Fibroblast of skin of right quadriceps (primary cell): ENCODE results near the gene WNT7A.
"Not testable (repeated sequence)": the region's sequence is repeated elsewhere in the genome, so short reads cannot be mapped to it uniquely, and the experiment has no call there.

Source experiments
- DNase-seq: peaks from one replicate; pipeline ENCODE4 v3.0.0-alpha.2; 2013

The WNT7A gene

DNA sequence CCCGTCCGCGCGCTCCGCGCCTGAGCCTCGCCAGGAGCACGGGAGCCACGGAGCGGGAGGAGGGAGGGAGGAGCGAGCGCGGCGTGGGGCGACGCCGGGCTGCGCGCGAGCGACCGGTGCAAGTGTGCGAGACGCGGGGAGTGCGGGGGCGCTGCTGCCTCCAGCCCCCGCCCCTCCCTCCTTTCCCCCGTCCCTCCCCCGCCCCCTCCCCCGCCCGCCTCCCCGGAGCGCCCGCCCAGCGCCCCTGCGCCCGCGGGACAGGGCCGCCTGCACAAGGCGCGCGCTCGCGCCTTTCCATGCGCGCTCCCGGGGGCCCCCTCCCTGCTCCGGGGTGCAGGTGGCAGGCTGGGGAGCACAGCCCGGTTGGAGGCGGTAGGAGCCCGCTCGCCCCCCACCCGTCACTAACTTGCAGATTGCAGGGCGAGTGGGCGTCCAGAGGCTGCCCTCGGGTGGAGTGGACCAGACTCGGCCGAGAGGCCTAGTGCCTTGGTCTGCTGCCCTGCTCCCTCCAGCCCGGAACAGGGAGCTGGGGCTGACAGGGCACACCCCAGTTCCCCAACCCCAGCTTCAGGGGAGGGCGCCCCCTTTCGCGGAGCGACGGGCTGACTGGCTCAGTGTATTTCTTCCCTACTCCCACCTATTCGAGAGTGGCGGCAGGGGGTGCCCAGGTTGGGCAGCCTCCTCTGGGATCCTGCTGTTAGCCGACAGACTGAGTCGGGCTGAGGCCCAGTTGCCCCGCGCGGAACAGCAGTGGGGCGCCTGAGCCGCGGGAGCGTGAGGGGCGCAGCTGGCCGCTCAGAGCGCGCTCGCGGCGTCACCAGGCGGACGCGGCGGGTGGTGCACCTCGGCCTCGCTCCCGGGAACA is at the start of gene WNT7A:
Gene WNT7A, minus strand, starts transcription at position 126 of the 865 bp plus-strand sequence. CDS start 255 bp downstream, outside the sequence.
- DNase-seq = no peak

DNA sequence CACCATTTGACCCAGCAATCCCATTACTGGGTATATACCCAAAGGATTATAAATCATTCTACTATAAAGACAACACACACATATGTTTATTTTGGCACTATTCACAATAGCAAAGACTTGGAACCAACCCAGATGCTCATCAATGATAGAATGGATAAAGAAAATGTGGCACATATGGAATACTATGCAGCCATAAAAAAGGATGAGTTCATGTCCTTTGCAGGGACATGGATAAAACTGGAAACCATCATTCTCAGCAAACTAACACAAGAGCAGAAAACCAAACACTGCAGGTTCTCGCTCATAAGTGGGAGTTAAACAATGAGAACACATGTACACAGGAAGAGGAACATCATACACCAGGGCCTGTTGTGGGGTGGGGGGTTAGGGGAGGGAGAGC is 48.9 kb upstream of the WNT7A start:
- not testable (repeated sequence) for DNase-seq

DNA sequence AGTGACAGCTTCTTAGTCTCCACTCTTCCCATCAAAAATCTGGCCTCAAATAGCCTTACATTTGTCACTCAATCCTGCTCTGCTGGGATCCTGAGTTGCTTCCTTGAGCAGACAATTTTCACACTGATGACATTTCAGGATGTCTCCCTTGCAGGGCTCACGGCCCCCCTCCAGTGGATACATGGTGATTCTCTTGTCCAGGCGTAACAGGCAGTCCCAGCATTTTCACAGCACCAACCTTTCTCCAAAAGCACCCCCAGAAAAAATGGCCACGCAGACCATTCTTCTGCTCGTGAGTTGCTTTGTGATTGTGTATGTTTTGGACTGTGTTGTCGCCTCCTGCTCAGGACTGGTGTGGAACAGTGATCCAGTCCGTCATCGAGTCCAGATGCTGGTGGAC is 47.4 kb upstream of the WNT7A start:
- DNase-seq = no peak

DNA sequence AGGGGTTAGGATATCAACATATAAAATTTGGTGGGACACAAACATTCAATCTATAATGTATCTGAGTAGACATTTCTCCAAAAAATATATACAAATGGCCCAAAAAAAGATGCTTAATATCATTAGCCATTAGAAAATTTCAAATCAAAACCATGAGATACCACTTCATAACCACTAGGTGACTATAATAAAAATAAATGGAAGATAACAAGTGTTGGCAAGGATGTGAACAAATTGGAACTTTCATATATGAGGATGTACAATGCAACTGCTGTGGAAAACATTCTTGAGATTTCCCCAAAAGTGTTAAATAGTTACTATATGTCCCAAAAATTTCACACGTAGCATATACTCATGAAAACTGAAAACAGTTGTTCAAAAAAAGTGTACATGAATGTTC is 36.5 kb upstream of the WNT7A start:
- DNase-seq = no peak

DNA sequence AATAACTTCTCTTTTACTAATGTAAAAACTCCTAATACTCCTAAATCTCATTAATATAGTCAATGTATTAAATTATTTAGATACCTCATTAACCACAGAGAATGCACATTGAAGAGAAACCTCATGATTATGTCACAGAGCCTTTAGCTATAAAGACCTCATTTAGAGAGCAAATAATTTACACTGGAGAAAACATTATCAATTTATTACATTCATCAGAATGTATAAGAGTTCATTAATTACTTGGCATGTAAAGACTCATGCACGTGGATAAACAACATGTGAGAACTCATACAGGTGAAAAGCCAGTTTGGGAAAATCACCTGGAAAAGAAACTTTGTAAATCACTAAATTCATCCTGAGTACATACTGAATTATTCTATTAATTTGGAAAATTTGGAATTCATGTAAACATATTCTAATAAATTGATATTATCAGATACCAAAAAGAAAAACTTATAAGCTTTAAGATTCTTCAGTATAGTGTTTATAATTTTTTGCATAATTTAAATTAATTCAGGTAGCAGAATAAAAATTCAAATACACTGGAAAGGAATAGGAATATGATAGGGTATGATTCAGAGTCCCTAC is 22.9 kb upstream of the WNT7A start:
- DNase-seq = no peak

DNA sequence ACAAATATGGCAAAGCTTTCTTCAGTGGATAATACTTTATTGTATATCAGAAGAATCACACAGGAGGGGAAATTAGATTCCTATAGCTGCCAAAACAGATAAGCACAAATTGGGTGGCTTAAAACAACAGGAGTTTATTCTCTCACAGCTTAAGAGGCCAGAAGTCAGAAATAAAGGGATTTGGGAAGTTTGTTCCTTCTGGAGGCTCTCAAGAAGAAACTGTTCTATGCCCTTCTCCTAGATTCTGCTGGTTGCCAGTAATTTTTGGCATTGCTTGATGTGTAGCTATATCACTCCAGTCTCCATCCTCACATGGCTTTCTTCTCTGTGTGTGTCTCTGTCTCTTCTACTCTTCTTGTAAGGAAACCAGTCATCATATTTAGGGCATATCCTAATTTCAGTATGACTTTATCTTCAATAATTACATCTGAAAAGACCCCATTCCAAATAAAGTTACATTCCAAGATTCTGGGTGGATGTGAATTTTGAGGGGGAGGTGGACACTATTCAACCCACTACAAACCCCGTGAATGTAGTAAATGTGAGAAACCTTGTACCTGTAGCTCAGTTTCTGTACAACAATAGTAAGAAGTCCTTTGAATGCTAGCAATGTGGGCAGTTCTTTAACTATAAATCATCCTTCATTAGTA is 22.2 kb upstream of the WNT7A start:
- no peak for DNase-seq

DNA sequence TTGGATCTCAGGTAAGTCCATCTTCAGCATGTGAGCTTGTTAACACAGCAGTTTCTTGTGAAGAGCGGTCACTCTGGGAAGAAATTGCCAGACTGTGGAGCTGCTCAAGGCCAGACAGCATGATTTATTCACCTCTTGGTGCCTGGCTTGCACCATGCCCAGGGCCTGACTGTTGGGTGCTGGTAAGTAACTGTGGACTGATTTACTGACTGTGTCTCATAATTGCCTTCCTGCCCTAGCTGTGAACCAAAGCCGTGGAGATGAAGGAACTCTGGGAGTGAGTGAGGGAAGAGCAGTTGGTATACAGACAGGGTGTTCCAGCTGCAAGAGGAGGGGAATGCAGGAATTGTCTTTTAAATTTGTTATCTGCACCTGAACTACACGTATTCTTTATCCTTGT is 18.5 kb upstream of the WNT7A start:
- no peak for DNase-seq

DNA sequence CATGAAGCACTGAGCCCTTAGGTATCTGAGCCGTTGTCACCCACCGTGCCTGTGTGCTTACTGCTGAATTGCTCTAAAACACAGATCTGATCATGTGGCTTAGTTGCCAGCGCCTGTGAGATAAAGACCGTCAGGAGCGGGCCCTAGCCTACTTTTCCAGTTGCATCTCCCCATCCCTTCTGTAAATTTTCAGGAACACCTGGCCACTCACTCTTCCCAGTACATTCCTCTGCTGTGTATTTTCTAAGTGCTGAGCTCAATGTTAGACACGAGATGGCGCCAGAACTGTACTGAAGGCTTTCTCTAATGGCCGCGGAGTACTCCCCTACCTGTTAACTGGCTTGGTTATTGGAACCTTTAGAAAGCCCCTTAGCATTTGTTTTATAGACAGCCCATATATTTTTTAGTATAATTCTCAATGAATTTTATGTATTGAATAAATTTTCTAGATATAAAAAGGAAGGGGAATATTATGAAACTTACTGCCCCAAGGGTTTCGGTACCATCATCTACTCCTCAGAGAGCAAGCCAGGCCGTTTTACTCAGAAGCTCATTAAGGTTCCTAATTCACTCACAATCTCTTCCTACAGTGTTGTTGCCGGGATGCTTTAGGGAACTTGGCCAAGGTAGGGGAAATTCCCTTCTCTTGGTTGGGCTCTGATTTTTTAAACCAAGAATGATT is 16.7 kb upstream of the WNT7A start:
- peak; percentile 55 for DNase-seq

DNA sequence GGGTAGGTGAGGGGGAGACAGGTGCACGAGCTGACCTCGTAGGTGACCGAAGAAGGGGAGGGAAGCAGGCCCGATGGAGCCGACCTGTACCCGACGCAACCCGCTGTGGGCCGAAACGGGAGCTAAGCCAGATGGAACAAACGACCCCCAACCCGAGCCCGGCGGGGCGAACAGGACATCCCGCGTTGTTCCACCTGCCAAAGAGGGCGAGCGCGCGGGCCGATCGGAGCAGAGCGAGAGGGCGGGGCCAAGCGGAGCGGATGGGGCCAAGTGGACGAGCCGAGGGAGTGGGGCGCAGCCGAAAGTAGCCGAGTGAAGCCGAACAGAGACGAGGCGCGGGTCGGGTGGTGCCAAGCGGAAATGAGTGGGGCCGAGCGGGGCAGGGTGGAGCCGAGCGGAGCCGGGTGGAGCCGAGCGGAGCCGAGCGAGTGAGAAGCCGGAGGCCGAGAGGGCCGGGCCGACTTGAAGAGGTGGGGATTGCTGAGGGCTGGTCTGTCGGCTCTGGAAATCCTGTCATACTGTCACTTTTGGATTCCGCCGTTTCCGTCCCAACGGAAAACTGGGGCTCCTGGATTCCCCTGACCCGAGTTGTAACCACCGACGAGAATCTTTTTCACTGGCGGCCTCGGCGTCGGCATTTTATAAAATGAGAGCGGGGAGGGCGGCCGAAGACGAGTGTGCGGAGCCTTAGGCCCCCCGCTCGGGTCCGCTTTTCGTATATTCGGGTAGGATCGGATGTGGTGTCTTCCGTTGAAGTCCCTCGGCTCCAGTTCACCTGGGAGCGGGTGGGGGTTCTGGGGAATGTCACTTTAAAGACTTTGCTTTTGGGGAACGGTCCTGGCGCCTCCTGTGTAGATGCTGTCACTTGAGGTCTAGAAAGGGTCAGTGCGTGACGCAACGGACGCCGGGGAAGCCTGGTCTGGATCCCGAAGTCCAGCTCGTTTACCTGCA is 15.6 kb upstream of the WNT7A start:
- DNase-seq = peak; percentile 80

DNA sequence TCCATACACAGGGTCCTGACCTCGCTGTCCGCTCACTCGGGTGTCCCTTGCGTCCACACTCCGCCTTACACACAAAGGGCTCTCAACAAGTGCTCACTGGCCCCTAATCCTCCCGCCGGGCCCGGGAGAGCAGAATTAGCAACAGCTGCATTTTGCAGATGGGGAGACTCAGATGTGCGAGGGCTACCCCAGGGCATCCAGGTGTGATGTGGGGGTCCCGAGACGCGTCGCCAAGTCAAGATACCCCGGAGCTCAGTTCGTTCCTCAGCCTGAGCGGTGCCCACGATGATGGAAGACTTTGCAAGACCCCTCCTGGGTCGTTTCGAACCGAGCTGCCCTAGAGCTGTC is 14.9 kb upstream of the WNT7A start:
- no peak for DNase-seq

DNA sequence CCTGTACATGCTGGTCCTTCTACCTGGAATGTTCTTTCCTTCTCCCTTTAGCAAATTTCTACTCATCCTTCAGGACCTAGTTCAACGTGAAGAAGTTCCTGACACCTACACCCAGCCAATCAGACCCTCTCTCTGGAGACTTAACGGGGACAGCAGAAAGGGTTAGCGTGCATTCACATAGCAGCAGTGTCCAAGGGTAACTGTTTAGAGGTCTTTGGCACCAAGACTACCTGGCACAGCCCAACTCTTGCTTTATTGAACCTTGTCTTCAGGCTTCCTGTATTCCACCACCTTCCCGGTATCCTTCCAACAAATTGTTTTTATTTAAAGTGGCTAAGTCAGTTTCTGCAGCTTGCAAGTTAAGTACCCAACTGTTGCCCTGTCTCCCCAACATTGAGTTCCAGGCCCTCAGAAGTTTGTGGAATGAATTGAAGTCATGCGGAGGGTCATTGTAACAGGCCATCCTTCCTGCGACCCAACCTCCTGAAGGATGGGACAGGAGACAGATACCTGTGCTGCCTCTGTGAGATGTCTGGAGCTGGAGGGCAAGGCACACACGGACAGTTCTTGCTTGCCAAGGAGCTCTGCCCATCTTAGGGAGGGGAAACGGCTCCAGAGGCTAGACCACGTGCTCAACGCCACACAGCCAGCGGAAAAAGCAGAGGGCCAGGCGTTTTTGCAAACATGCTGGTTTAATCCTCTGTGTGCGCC is 14.4 kb upstream of the WNT7A start:
- DNase-seq = no peak

DNA sequence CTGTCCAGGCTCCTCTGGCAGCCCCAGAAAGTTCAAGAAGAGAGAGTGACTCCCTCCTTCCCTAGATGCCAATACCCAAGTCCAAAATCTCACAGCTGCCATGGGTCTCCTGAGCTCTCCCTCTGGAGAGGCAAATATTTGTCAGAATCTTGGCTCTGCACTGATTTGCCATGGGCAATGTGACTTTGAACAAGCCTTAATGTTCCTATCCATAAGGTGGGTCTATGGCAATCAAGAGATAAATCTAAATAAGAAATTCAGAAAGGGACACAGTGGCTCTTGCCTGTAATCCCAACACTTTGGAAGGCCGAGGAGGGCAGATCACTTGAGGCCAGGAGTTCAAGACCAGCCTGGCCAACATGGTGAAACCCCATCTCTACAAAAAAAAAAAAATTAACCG is 12.4 kb upstream of the WNT7A start:
- no peak for DNase-seq

DNA sequence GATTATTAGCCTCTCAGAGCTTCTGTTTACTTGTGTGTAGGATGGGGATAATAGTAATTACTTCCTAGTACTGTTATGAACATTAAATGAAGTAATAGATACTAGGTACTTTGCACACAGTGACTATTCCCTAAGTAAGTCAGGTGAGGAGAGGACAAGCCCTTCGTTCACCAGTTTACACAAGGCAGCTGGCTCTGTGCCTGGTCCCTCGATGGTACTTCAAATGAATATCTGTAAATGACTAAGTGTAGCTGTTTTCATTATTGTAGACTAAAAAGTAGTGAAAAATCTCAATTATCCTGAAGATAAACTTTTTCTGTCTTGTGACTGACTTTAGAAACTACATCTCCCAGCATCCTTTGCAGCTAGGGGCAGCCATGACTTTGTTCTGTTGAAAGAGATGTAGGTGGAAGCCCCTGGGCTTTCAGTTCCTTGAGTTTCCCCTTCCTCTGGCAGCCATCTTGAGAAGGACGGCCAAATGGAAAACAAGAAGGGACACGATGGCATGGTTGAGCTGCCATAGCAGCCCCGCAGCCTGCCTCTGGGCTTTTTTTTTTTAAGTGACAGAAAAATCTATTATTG is 11.7 kb upstream of the WNT7A start:
- DNase-seq = no peak

DNA sequence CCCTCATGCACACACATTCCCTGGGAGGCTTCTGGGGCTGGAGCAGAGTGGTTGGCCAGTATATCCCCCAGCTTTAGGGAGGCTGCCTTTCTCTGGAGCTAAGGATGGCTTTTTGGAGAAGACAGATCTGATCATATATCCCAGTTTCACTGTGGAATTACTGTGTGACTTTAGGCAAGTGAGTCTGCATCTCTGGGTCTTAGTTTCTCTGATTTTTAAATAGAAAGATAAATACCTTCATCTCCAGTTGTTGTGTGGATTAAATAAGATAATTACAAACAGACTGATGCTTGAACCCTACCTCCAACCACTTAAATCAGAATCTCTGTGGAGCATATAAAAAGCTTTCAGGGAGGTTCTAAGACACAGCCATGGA is 11.1 kb upstream of the WNT7A start:
- no peak for DNase-seq

DNA sequence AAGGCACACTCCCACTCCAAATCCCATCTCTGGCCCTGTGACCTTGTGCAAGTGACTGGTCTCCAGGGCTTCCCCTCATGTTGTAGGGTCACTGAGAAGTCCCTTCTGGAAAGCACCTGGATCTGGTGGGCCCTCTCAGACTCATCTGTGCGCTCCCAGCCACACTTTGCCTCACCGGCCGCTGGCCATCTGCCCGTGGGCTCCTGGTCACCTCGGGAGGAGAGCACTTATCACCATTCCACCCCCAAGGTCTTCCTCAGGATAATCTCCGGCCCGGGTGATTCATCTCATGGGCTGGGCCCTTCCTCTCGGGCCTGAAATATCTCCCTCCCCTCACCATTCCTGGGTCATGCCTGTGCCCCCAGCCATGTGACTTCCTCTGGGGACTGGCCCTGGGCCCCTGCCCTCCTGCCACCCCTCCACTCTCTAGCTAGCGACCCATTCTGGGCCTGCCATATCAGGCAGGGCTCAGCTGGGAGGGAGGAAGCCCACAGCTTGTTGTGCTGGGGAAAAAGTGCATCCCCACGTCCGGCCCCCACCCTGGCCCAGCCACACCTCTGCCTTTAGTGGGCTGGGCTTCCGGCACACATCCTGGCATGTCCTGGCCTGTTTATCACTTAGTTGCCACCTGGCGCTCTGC is 10.6 kb upstream of the WNT7A start:
- DNase-seq = no peak

DNA sequence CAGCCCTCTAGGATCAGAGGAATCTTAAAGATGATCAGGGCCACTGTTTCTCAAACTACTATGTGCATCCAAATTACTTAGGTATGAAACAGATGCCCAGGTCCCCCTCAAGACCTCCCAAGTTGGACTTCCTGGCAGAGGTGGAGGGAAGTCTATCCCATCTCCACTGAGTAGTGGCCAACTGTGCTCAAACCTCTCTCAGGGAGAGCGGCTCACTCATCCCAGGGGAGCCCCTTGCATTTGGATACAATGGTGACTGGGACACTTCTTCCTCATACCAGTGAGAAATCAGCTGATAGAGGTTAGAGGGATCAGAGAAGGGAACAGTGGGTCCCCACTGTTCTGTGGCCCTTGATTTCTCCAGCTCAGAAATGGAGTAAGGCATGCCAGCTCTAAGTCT is 8.7 kb upstream of the WNT7A start:
- no peak for DNase-seq

DNA sequence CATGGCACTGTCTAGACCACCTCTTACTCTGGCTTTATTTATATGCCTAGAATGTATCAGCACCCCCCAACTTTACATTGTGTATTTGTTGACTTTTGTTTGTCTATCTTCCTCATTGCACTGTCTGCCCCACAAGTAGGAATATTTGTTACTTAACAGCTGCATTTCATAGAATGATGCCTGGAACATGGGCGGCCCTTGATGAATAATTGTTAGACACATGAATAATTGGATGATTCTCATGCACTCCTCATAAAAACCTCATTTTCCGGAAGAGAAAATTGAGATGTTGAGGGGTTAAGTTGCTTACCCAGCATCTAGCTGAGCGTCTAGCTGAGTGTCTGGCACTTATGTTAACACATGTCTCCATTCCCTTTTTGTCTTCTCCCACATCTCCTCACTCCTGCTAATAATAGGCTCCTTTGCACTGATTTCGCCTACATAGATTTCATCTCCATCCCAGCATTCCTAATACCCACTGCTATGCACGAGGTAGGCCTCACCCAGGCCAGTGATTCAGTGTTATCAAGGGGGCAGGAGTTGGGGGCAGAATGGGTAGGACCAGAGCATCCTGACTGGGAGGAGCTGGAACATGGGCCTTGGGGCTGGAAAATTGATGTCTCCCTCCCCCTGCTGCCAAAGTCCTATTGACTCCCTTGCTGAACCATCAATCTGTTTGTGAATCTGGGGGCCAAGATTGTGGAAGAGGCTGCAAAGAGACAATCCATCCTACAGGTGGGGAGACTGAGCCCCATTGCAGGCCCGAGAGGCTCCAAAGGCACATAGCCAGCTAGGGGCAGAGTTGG is 7.8 kb upstream of the WNT7A start:
- no peak for DNase-seq

DNA sequence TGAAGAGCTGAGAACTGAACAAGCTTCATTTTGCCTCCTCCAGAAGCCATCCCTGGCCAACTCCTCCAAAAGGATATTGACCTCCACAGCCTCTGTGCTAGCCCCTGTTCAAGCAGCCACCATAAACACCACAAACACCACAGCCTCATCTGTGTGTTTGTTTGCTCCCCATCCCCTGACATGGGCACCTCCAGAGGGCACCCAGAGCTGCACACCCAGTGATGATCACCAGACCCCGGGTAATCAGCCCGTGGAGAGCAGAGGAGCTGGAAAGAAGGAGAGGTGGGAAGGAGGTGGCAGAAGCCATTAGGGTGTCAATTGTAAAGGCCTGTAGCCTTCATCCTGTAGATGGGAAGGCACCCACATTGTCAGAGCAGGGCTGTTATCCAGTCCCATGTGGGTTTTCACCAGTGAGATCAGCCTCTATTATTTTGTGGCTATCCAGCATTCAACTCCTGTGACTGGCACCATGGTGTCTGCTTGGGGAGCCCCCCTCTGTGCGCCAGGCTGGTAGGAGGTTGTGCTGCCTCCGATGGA is 6.8 kb upstream of the WNT7A start:
- no peak for DNase-seq

DNA sequence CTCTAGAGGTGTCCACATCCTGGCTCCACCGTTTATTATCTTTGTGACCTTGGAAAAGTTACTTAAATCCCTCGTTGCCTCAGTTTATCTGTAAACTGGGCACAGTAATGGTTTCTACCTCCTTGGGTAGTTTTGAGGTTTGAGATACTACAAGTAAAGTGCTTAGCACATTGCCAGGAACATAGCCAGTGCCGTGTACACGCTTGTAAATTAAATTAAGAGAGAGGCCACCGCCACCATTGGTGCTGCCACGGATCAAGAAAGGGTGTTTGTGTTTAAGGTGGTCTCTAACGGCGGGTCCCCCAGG is 5.8 kb upstream of the WNT7A start:
- no peak for DNase-seq
